Measurements from ENCODE around the gene NPPB. TPM values are rescaled to one million over a fixed set of nuclear protein-coding genes. Genes with fewer than 3 reads are reported as not detected.

NPPB gene
- total and polyA plus RNA-seq, 9 of the 15 experiments (the other 6 are each of a cell fraction or from before 2014, with no cell fraction given) = not detected

- TF ChIP-seq, protein P1, sequence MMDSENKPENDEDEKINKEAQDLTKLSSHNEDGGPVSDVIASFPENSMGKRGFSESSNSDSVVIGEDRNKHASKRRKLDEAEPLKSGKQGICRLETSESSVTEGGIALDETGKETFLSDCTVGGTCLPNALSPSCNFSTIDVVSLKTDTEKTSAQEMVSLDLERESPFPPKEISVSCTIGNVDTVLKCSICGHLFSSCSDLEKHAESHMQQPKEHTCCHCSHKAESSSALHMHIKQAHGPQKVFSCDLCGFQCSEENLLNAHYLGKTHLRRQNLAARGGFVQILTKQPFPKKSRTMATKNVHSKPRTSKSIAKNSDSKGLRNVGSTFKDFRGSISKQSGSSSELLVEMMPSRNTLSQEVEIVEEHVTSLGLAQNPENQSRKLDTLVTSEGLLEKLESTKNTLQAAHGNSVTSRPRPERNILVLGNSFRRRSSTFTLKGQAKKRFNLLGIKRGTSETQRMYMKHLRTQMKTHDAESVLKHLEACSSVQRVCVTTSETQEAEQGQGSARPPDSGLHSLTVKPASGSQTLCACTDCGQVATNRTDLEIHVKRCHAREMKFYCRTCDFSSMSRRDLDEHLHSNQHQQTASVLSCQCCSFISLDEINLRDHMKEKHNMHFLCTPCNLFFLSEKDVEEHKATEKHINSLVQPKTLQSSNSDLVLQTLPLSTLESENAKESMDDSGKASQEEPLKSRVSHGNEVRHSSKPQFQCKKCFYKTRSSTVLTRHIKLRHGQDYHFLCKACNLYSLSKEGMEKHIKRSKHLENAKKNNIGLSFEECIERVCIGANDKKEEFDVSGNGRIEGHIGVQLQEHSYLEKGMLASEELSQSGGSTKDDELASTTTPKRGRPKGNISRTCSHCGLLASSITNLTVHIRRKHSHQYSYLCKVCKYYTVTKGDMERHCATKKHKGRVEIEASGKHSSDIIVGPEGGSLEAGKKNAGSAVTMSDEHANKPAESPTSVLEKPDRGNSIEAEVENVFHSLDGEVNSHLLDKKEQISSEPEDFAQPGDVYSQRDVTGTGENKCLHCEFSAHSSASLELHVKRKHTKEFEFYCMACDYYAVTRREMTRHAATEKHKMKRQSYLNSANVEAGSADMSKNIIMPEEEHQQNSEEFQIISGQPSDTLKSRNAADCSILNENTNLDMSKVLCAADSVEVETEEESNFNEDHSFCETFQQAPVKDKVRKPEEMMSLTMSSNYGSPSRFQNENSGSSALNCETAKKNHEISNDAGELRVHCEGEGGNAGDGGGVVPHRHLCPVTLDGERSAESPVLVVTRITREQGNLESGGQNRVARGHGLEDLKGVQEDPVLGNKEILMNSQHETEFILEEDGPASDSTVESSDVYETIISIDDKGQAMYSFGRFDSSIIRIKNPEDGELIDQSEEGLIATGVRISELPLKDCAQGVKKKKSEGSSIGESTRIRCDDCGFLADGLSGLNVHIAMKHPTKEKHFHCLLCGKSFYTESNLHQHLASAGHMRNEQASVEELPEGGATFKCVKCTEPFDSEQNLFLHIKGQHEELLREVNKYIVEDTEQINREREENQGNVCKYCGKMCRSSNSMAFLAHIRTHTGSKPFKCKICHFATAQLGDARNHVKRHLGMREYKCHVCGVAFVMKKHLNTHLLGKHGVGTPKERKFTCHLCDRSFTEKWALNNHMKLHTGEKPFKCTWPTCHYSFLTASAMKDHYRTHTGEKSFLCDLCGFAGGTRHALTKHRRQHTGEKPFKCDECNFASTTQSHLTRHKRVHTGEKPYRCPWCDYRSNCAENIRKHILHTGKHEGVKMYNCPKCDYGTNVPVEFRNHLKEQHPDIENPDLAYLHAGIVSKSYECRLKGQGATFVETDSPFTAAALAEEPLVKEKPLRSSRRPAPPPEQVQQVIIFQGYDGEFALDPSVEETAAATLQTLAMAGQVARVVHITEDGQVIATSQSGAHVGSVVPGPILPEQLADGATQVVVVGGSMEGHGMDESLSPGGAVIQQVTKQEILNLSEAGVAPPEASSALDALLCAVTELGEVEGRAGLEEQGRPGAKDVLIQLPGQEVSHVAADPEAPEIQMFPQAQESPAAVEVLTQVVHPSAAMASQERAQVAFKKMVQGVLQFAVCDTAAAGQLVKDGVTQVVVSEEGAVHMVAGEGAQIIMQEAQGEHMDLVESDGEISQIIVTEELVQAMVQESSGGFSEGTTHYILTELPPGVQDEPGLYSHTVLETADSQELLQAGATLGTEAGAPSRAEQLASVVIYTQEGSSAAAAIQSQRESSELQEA (IDR thresholded peaks at IDR 0.05; ENCODE audit: low read depth) = no peak
- TF ChIP-seq ZNF717 (CRISPR knock-in tag; IDR thresholded peaks at IDR 0.05) (no peak), HDGF (IDR thresholded peaks at IDR 0.05) (no peak), NFYB (IDR thresholded peaks at IDR 0.05; ENCODE audit: extremely low read depth, insufficient read length) (no peak), CEBPG (CRISPR knock-in tag; IDR thresholded peaks at IDR 0.05) (no peak), CEBPG (tag; conservative IDR thresholded peaks at IDR 0.05 in 1 of 2, IDR thresholded peaks at IDR 0.05 in 1 of 2) (no peak), HNRNPH1 (optimal IDR thresholded peaks at IDR 0.05; ENCODE audit: low read depth, low read length) (no peak), EP400 (IDR thresholded peaks at IDR 0.05) (no peak), SUPT5H (IDR thresholded peaks at IDR 0.05) (no peak), BACH1 (tag; IDR thresholded peaks at IDR 0.05) (no peak), ZBTB2 (IDR thresholded peaks at IDR 0.05) (no peak), FOXA3 (CRISPR knock-in tag; conservative IDR thresholded peaks at IDR 0.05 in 1 of 2, IDR thresholded peaks at IDR 0.05 in 1 of 2) (no peak), ARID2 (IDR thresholded peaks at IDR 0.05) (no peak), CHAMP1 (IDR thresholded peaks at IDR 0.05) (no peak), ASH1L (IDR thresholded peaks at IDR 0.05; ENCODE audit: borderline replicate concordance, low read depth, partially characterized antibody) (no peak), SNIP1 (IDR thresholded peaks at IDR 0.05; ENCODE audit: low read depth) (no peak), STAT5B (CRISPR knock-in tag; IDR thresholded peaks at IDR 0.05) (no peak)
These were observed 23.1 kb upstream of the NPPB start (continued) for GRCh38 chr1:11881749-11882441.

Measured in K562 (cell line).